AG08395 (cell line): ENCODE results near the gene DOCK4.

Source experiments
- DNase-seq: peaks from one replicate; pipeline ENCODE4 v3.0.0; 2012; ENCODE audit warnings: mixed read lengths, low spot score

The DOCK4 gene

DNA sequence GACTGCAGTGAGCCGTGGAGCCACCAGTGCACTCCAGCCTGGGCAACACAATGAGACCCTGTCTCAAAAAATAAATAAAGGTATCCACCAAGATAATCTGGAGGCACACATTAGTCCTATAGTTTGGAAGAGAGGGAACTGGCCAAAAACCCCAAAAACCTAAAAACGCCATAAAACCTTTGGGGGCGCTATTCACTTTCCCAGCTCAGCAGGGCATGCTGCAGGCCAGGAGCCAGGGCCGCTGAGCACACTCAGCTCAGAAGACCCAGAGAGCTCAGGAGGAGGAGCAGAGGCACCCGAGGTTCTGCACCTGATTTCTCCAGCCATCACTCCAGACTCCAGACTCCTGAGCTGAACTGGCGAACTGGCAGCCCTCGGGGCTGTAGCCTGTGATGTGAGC is 476.7 kb downstream of the DOCK4 start:
- DNase-seq = no peak

DNA sequence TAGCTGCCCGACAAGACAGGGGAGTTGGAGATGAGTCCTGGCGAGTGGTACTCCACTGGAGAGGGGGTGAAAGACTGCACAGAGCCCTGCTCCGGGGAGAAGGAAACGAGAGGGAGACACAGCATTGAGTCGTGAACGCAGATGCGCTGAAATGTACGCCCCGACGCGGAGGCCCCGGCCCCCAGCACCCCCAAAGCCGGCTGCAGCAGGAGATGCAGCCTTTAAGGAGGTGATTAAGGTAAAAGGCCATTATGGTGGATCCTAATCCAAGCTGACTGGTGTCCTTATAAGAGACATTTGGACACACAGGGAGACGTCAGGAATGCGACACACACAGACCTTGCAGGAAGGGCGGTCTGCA is 477.6 kb downstream of the DOCK4 start:
- no peak for DNase-seq

DNA sequence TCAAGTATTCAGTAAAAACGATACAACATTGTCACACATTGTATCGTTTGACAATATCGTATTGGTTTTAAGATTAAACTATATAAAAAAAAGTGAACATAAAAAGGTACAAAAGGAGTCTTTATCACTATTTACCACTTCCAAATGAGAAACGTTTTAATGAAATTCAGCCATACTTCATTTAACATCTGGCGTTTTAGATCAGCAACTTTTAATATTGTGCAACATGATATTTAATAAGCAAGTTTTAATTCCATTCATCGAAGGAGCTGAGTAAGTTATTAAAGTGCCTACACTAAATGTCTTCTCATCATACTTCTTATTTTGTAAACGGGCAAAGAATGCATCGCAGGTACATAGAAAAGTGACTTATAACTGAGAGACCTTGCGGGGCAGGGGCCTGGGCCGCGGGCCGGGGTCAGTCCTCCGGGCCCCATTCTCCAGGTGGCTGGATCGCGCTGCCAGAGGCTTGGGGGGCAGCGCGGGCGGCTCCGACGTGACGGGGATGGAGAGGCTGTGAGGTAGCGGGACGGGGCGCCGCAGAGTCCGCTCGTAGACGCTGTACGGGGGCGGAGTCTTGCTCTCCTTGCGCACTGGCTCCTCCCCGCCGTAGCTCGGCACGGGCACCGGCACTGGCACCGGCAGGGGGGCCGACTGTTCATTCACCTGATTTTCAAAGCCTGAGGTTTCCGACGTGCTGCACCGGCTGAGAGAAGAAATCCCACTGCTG is 478.1 kb downstream of the DOCK4 start:
- no peak for DNase-seq

DNA sequence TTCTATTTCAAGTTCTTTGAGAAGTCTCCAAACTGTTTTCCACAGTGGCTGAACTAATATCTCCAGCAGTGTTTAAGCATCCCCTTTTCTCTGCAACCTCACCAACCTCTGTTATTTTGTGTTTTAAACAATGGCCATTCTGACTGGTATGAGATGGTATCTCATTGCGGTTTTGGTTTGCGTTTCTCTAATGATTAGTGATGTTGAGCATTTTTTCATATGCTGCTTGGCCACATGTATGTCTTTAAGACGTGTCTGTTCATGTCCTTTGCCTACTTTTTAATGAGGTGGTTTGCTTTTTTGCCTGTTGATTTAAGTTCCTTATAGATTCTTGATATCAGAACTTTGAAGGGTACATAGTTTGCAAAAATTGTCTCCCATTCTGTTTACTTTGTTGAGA is 487.3 kb downstream of the DOCK4 start:
- DNase-seq = no peak

DNA sequence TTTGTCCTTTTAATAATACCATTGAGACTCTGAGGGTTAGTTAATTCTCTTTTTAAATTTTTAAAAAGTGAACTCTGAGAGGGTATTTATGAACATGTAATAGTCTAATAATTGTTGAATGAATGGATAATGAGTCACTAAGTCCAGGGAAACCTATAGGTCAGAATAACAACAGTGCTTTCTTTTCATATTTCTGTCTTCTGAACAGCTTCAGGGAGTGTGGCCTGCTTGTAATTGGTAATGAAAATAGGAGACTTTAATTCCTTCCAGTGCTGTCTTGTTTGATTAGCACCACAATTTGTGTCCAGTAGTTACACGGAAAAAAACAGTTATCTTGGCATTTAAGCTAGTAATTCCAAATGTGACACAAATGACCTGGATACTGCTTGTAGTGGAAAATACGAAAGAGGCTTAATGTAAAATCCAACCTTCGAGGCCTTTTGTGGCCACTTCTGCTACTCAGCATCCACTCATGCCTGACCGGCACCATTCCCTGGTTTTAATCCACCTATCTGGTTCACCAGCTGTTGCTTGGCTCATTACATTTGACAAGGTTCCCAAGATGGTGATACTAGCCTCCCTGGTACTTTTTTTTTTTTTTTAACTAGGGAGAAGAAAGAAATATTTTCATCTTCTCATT is 494.7 kb downstream of the DOCK4 start:
- DNase-seq = no peak

DNA sequence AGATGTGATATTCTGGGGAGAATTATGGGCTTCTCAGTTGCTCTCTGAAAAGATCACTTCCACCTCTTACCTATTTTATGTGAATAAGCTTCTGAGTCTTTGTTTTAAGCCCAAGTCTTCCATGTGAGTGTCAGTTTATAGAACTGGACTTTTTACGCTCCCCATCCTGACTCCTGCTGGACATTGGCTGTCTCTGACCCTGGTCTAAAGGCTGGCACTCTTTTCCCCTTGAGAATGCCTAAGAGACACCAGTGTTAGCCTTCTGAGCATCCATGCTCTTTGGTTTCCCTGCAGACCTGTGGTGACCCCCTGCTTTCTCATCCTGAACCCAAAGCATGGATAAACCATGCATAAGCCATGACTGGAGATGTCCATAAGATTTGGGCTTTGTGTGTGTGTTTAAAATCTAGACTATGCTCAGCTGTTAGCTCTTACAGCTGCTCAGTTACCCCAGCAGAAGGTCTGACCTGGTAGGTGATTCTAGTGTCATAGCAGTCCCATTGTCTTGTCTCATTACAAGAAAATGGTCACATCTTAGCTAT is 495.3 kb downstream of the DOCK4 start:
- no peak for DNase-seq

DNA sequence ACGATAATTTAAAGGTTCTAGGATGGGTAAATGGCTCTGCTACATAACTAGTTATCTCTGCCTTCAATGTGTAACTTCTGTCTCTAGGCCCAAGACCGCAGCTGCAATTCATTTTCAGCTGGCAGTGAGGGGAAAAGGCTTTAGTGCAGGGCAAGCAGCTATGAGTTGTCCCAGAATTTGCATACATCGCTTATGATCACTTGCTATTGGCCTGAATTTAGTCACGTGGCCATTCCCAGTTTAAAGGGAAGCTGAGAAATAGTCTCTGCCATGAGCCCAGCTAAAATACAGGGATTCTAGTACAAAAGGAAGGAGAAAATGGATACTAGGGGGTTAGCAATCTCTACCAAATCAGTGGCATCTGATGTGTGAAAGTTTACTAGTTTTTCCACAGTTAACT is 498.1 kb downstream of the DOCK4 start:
- peak; percentile 6 for DNase-seq

DNA sequence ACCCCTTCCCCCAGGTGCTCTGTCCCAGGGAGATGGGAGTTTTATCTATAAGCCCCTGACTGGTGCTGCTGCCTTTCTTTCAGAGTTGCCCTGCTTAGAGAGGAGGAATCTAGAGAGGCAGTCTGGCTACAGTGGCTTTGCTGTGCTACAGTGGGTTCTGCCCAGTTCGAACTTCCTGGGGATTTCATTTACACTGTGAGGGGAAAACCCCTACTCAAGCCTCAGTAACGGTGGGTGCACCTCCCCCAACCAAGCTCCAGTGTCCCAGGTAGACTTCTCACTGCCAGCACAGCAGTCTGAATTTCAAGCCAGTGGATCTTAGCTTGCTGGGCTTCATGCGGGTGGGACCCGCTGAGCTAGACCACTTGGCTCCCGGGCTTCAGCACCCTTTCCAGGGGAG is 500.4 kb downstream of the DOCK4 start:
- DNase-seq = no peak

DNA sequence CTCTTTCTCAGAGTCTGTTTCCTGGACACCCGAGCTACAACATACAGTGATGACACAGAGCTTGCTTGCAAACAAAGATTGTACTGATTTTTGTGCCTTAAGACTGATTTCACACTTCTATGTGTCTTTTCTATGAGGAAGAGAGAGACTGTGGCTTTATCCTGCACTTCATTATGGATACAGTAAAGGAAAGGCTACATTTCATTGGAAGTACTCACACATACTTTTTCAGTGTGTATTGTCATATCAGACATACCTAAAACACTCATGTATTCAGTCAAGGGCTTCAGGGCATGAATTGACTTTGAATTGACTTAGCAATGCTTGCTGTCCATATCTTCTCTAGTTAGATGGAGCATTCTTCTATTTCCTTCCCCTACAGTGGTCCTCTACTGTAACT is 508.4 kb downstream of the DOCK4 start:
- no peak for DNase-seq

DNA sequence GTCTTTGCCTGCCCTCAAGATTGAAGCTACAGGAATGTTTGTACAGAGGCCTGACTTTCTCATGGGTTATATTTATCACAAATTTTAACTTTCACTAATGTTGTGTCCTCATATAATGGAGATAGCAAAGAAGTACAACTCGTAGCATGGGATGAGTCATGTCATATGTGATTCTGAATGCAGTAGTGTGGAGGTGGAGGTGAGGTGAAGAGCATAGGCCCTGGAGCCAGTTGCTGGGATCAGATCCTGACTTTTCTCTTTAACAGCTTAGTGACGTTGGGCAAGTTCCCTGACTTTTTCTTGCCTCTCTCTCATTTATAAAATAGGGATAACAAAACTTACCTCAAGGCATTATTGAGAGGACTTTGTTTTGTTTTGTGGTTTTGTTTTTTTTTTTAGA is 511.8 kb downstream of the DOCK4 start:
- DNase-seq = no peak

DNA sequence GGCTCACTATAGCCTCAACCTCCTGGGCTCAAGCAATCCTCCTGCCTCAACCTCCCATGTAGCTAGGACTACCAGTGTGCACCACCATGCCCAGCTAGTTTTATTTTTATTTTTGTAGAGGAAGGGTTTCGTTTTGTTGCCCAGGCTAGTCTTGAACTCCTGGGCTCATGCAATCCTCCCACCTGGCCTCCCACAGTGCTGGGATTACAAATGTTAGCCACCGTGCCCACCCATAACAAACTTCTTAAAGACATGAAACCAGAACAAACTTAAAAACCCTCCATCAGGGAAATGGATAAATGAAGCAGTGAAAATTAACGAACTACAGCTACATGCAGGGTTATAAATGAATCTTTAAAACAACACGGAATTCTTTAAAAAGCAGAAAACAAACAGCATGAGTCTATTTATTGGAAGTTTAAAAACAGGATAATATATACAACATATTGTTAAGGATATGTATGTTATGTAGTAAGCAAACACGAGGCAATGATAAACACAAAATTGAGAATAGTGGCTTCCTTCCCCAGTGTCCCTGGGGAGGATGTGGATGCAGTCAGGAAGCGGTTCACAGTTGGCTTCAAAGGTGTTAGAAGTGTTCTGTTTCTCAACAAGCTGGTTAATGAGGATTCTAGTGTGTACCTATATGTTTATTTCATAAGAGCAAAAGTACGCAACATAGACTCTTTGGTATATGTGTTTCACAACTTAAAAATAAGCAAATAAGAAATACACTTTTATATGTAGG is 515.7 kb downstream of the DOCK4 start:
- DNase-seq = no peak

DNA sequence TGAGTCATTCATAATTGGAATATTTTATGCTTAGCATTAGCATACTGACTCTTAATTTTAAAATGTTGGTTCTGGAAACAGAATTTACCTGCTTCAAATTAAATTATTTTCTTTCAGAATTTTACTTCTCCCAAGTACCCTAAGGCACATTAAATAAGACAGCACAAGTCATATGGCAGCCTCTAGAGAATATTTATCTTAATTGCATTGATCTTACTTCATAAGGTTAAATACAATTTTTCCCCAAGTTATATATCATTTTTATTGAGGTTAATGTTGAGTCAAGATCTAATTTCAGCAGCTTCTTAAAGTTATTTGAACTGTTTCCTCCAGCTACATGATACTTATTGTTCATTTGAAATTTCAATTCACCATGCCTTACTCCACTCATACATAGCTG is 520.9 kb downstream of the DOCK4 start:
- no peak for DNase-seq

DNA sequence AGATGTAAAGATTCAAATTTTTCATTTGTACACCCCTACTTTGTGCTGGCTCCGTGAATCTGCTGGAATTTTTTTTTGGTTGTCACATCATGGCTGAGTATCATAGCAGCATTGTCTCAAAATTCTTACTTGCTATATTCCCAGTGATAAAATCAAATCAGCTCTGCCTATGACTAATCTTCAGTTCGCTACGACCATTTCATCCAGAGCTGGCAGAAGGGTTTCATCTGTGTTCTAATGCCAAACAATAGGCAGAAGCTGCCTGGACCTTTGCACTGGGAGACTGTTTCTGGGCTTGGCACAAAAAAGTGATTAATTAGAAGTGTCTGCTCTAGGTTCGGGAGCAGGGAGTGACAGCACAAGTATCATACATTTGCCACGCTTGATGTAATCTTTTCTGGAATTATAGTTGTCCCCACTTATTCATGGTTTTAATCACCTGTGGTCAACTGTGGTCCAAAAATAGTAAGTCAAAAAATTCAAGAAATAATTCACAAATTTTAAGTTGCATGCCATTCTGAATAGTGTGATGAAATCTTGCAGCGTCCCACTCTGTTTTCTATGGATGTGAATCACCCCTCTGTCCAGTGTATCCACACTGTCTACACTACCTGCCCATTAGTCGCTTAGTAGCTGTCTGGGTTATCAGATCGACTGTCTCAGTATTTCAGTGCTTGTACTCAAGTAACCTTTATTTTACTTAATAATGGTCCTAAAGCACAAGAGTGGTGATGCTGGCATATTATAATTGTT is 523.4 kb downstream of the DOCK4 start:
- no peak for DNase-seq

DNA sequence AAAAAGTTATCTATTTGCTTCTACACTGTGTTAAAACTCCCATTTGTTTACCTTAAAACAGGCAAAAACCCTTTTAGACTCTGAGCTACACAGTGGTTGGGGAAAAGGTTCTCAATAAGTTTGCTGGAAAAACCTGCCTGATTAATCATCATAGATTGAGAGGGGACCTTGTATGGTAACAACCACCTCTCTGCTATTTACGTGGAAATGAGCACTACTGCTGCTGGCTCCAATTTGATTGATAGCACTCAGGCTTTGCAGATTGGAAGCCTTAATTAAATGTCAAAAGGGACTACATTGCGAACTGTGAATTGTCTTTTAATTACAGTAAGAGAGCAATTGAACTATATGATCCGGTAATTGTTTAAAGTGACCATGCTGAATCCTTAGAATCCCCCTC is 525.0 kb downstream of the DOCK4 start:
- DNase-seq = no peak

DNA sequence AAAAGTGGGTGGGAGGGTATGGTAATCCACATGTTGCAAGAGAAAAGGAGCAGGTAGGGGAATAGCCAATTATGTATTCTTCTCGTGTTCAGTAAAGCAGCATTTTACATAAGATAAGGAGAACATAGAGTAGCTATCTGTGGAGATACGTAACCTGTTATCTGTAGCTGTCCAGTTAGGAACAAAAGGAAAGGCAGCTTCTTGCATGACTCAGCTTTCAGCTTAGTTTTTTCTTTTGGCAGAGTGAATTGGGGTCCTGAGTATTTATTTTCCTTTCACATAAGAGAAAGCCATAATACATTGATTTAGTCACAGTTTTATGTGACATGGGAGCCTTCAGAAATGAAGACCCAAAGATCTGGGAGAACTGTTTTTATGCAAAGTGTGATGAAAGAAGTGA is 527.2 kb downstream of the DOCK4 start:
- DNase-seq = no peak

DNA sequence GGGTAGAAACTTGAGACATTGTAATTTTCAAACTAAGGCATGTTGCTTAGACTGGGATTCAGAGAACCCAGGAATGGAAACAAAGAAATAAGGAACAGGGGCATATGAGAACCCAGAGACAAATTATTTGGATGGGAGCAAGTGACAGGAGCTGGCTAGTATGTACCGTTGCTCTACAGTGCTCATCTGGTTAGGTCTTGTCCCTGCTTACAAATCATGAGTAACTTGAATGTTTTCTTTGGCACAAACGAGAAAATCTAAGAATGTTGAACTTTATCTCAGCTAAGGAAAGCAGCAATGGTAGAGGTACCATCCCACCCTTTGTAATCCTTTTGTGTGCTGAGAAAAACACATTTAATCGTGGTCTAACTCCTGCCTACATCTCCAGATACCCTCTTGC is 527.9 kb downstream of the DOCK4 start:
- no peak for DNase-seq

DNA sequence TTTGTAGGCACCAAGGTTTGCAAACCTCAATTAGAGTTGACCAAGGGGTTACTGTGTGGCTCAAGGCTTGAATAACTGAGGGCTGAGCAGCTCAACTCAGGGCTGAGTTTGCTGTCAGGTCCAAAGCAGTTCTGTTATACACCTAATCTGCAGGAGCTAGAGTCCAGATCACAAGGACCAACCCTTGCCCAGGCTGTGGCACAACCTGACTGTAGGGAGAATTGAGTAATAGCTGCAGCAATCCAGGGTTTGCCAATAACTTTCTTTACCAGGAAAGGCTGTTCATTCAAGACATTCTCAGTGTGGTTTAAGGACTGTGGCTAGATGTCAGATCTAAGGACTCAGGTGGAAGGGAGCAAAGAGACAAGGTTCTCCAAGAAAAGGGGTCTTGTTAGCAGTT is 528.4 kb downstream of the DOCK4 start:
- no peak for DNase-seq

DNA sequence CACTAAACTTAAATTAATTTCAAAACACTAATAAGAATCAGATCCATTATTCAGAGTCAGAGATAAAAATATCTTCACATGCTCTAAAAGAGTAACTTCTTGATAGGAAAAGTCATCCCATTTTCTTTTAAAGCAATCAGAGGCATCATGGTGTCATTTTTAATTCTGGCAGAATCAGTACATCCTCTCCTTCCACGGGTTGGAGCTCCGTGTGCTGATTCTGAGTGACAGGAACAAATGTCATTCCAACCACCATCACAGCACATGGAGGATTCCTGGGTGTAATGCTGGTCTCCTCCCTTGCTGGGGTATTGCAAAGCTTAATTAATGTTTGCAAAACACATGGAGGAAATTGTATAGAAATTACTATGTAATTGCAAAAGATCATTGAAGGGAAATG is 529.4 kb downstream of the DOCK4 start:
- DNase-seq = no peak
